Measurements from ENCODE around the gene ENAH.
"Not testable (repeated sequence)": the region's sequence is repeated elsewhere in the genome, so short reads cannot be mapped to it uniquely, and the experiment has no call there.

The ENAH gene

DNA sequence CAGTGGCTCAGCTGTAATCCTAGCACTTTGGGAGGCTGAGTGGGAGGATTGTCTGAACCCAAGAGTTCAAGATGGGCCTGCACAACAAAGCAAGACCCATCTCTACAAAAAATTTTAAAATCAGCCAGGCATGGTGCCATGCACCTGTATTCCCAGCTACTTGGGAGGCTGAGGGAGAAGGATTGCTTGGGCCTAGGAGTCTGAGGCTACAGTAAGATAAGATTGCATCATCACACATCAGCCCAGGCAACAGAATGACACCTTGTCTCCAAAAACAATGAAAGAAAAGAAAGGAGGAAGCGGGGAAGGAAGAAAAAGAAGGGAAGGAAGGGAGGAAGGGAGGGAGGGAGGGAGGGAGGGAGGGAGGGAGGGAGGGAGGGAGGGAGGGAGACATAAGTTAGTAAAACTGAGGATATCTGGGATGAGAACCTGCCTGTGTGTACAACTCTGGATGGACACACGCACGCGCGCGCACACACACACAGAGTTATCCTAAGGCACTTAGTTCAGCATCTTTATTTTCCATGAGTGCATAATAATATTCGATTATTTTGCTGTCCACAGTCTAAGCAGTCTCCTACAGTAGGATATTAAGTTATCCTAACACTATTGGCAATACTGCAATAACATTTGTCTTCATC, 132.2 kb downstream of the ENAH start:
- no peak for DNase-seq

GRCh38 chr1:225519166-225519863, 133.6 kb downstream of the ENAH start:
- DNase-seq, result no peak

- DNase-seq, result no peak
Observed at GRCh38 chr1:225517697-225518096, 135.2 kb downstream of the ENAH start.

DNA sequence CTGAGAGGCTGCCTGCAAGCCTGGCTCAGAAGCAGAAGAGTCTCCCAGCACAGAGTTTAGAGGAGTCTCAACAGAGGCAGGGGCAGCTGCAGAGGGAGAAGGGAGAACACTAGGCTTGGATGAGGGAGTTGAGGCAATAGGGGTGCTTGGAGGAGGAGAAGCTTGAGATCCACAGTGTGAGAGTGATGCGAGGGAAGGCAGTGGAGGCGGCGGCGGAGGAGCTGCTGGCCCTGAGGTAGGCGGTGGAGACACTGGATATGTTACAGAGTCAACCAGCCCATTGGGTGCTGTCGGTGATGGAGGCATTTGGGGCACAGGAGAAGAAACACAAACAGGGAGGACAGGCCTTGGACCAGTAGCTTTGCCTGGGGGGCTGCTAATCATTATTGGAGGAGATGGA, 135.7 kb downstream of the ENAH start:
- DNase-seq, result no peak

- no peak for DNase-seq
Observed at GRCh38 chr1:225514671-225515081, 138.2 kb downstream of the ENAH start.

- not testable (repeated sequence) for DNase-seq
Observed at GRCh38 chr1:225513576-225513975, 139.3 kb downstream of the ENAH start.

- DNase-seq, result no peak
Observed at GRCh38 chr1:225511828-225512381, 141.0 kb downstream of the ENAH start.

- DNase-seq, result not testable (repeated sequence)
Observed at GRCh38 chr1:225510740-225511139, 142.2 kb downstream of the ENAH start.

DNA sequence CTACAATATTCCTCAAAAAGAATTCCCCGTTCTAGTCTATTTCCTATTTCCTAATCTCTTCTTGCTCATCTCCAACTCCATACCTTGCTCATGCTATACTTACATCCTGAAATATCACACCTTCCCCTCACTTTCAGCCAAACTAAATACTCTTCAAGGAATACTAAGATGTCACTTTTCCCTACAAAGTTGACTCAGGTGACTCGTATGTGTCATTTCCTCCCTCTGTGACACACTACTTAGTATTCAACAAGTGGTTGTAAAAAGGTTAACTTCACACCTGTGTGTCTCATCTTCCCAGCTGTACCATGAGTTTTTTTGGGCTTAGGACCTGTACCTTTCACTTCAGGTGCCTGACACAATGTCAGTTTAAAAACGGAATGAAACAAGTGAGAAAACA, 143.2 kb downstream of the ENAH start:
- DNase-seq, result no peak

GRCh38 chr1:225509376-225509707, 143.6 kb downstream of the ENAH start:
- no peak for DNase-seq

DNA sequence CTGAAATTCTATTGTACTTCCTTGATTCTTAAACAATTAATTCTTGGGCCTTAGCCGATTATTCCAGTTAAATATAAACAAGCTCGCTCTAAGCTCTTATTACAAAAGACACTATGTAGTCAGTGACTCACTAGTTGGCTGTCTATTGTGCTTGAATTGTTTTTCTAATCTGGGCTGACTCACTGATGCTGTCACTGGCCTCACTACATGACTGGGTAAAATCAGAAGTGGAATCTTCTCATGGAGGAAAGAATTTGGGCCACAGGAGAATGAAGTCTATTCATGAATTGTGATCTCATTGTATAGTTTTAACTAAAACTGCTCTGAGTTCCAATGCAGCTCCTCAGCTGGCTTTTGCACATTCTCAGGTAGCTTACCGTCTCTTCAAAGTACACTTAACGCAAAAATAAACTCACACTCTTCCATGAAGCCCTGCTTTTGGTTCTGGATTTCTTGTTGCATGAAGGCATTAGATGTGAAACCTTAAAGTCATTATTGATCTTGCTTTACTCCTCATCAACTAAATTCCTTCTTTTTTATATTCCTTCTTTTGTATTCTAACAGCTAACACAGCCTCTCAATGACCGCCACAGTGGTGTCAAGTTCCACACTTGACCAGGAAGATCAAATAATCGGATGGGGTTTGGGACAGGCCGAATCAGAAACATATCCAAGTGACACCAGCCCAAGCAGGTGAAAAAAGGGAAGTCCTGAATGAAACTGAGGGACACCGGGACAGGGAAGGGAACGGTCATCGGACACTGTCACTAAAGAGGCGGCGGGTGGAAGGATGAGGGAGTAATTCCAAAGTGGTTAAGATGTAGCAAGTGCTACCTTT, 144.2 kb downstream of the ENAH start:
- no peak for DNase-seq

GRCh38 chr1:225506727-225507126, 146.2 kb downstream of the ENAH start:
- no peak for DNase-seq

DNA sequence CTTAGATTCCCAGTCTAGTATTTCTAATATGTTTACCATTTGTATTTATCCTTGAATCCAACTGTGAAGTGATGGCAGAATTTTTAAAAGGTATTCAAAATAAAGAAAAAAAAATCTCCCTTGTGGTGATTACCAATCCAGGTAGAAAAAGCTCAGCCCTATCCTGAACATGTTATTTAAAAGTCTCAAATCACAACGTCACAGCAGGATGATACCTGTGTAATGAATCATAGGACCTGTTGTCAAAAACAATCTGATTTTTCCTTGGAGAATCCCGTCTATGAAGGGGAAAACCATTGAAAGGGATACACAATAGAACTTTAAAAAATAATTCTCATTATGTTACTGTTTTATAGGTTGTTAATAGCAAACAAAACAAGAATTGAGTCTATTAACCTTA, 148.1 kb downstream of the ENAH start:
- no peak for DNase-seq

DNA sequence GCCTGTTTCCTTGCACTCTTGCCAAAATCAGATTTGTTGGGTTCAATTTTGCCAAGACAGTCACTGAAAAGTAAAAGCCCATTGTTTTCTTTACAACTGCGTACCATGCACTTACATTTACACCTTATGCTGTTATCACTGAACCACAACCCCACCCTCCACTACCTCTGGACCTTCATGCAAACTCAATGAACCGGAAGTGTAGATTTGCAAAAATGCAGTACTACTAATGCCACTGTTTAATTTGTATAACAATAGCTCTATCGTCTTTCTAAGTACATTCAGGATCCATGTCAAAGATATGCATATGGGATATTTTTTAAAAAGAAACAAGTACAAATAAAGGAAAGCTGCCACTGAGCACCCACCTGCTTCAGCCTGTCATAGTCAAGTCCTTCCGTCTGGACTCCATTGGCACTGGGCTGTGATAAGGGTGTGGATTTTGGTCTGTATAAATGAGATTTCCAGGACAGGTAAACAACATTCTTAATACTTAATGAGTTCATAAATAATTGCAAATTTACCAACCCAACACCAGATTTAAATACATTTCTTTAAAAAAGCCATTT, 152.2 kb downstream of the ENAH start:
- DNase-seq, result no peak

DNA sequence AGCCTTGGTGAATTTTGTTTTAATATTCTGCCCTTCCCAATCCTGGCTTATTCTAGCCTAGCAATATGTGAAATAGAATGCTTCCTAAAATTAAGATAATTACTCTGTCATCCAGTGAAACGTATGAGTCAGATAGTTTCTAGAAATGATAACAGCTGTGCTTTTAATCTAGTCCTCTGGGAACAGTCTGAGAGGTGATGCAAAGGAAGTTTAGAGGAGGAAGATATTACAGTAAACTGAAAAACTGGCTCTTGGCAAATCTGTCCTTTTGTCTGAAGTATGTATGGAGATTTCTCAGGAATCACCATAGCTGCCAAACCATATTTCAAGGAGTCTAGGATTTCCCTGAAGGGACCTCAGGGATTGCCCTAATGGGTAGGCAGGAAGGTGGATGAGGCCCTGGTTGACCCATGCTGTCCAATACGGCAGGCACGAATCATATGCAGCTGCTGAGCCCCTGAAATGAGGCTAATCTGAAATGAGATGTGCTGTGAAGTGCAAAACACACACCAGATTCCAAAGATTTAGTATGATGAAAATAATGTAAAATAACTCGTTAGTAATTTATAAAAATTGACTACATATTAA, 154.3 kb downstream of the ENAH start:
- no peak for DNase-seq

DNA sequence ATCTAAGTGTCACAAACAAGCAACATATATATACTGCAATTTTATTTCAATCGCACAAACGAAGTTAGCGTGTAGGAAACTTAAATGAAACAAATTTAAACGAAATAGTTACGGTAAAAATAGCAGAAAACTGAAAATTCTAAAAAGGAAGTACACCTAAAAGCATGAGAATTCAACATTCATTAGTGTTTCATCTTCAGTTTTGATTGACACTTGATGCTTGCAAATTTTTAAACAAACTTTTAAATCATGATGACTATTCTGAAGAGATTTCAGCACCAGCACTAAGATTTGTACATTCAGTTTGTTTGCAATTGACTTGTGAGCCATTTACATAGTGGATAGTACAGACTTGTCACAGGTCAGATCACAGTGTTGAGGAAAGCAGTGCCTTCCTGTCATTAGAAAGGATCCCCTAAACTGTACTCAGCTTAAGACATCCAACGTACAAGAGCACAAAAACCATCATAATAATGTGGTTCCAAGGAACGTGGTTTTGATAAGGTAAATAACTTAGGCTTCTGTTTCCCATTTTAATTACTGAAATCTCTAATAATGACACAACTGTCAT, 158.0 kb downstream of the ENAH start:
- DNase-seq, result no peak

DNA sequence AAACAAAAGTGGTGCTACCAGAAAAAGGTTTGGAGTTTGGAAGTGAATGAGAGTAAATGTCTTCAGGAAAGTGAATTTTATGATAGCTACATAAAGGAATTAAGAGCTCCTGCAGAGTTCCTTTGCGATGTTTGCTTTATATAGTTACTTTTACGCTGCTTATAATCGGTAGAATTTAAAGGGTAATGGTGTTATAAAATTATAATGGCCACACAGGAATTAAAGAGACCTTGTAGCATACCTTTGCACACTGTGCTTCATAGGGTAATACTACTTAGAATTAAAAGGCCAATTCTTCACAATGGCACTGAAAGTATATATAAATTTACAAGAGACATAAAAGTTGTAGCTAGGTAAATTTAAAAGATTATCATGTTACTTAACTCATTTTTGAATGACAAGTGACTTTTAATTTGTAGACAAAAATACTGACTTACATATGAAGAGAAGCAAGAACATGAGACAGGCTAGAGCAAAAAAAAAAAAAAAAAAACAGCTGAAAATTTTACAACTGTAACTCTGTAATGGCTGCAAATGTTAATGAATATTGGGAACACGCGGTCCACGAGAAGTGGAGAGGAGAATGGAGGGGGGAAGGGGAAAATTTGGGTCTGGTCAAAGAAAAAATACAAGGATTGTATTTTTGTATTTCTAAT, 159.2 kb downstream of the ENAH start:
- DNase-seq, result no peak

DNA sequence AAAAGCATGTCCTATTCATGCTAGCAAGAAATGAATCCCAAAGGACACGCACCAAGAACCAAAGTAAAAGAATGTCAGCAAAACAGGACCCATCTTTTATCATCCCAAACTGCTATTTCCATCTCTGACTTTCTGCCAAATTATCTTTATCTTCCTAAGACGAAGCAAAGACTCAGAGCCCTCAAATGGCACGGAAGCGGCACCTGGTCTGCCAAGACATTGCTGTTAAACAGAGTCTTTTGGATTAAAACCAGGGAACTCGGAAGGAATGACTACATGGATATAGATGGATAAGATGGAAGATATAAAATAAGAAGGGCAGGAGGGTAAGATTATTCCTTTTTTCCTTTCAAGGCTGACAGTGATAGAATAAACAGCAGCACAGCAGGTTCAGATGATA, 164.2 kb downstream of the ENAH start:
- no peak for DNase-seq

DNA sequence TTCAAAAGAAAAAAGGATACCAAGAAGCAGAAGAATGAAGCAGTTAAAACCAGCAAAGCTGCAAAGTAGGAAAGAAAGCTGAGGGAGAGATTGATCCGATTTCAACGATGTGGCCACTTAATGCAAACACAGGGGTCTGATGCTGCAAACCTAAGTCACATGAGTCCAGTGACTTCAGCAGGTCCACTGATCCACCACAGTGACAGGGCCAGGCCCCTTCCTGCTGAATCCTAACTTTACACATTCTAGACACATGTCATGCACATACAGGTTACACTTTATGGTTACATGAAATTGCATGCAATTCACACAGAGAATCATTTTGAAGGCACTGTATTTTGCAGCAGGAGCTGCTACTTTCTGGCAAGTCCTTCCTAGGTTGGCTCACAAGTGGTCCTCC, 166.1 kb downstream of the ENAH start:
- DNase-seq, result no peak

DNA sequence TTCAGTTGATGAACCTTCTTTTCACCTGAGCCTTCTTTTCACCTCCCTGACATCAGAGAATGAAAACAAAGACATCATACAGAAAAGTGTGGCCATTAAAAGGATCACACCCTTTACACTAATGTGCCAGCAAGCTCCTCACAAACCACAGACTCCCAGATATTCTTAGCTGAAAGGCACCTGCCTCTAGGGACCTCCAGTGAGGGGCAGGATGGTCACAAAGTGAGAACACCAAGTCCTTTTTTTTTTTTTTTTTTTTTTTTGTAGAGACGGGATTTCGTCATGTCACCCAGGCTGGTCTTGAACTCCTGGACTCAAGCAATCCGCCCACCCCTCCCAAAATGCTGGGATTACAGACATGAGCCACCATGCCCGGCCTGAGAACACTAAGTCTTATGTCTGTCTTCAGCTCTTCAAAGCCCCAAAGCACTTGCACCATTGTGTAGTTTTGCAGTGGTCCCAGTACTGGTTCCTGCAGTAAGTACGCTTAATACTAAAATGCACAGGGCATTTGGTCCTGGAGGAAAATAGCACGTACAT, 166.9 kb downstream of the ENAH start:
- DNase-seq, result no peak

DNA sequence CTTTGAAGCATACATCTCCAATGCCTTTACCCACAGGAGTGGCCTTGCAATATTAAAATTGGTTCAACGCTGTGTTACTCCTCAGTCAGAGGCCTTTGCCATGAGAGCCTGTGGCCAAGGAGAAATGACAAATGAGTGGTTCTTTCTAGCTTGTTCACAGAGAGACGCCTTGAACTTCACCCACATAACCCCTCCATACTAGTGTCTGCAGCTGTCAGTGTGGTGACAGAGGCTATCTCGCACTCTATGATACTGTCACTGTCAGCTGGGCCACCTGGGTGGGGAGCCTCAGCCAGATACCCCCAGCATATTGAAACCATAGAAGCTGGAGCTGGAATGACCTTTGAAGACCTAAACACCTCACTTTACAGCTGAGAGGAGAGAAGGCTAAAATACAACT, 167.7 kb downstream of the ENAH start:
- DNase-seq, result no peak

All from GDM1 (cell line).